Measurements from ENCODE around the gene OR52A5. TPM values are rescaled to one million over a fixed set of nuclear protein-coding genes. Genes with fewer than 3 reads are reported as not detected.

OR52A5 gene
- total RNA-seq, 2 experiments from 2014 or later, result not detected

- intact Hi-C loops (cut with micrococcal nuclease; ENCODE audit: unreplicated experiment), result no loop called here
- Histone ChIP-seq H3K4me1 (ENCODE audit: insufficient read depth, low read length, poor library complexity, severe bottlenecking) (no peaks in the 10 kb centered on the region), H3K27ac (ENCODE audit: low read depth, low read length, poor library complexity, severe bottlenecking) (no peak overlapping the region), H3K4me3 (ENCODE audit: low read depth, low read length, poor library complexity, severe bottlenecking) (no peak overlapping the region), H3K9me3 (ENCODE audit: low read length) (no peaks in the 10 kb centered on the region), H3K79me2 (ENCODE audit: insufficient read depth, low read depth, low read length) (no peaks in the 10 kb centered on the region), H4K20me1 (ENCODE audit: insufficient read depth, low read length) (no peaks in the 10 kb centered on the region), H3K4me2 (ENCODE audit: low read length) (no peak overlapping the region), H3K36me3 (ENCODE audit: insufficient read depth, low read length) (no peaks in the 10 kb centered on the region), H2AFZ (ENCODE audit: low read length) (no peak overlapping the region), H3K9me2 (ENCODE audit: insufficient read depth, low read length) (no peaks in the 10 kb centered on the region)
- ChIA-PET POLR2A (interaction anchor here (1.1 kb wide), 1 partner anchor 374 kb away, joined by 3 read pairs; no protein-coding TSS in a partner anchor), CTCF (ENCODE audit: unreplicated experiment) (no interaction called here)
- DNase-seq (ENCODE audit: low spot score), result no peak
- TF ChIP-seq EZH2phosphoT487 (IDR thresholded peaks at IDR 0.05; ENCODE audit: borderline replicate concordance, low read depth, low read length), result no peak
- no TSS peak for BruUV-seq (replicated peaks)
Observed at GRCh38 chr11:5117588-5117987, 20.6 kb downstream of the OR52A5 start.

GRCh38 chr11:5115339-5115738, 22.8 kb downstream of the OR52A5 start:
- no peak overlapping the region for H2AFZ ChIP-seq (ENCODE audit: low read length)
- H3K9me3 ChIP-seq (ENCODE audit: low read length), result no peaks in the 10 kb centered on the region
- H3K36me3 ChIP-seq (ENCODE audit: insufficient read depth, low read length), result no peaks in the 10 kb centered on the region
- no peak overlapping the region for H3K4me2 ChIP-seq (ENCODE audit: low read length)
- no TSS peak for BruUV-seq (replicated peaks)
- H3K79me2 ChIP-seq (ENCODE audit: insufficient read depth, low read depth, low read length), result no peaks in the 10 kb centered on the region
- ChIA-PET CTCF (ENCODE audit: unreplicated experiment) (no interaction called here), POLR2A (no interaction called here)
- intact Hi-C loops (cut with micrococcal nuclease; ENCODE audit: unreplicated experiment), result no loop called here
- H3K9me2 ChIP-seq (ENCODE audit: insufficient read depth, low read length), result no peaks in the 10 kb centered on the region
- H3K27ac ChIP-seq (ENCODE audit: low read depth, low read length, poor library complexity, severe bottlenecking), result no peak overlapping the region
- TF ChIP-seq CTCF (conservative IDR thresholded peaks at IDR 0.05; ENCODE audit: low read length) (no peak), EZH2phosphoT487 (IDR thresholded peaks at IDR 0.05; ENCODE audit: borderline replicate concordance, low read depth, low read length) (no peak)
- DNase-seq (ENCODE audit: low spot score), result no peak
- H3K4me3 ChIP-seq (ENCODE audit: low read depth, low read length, poor library complexity, severe bottlenecking), result no peak overlapping the region
- H4K20me1 ChIP-seq (ENCODE audit: insufficient read depth, low read length), result no peaks in the 10 kb centered on the region
- H3K4me1 ChIP-seq (ENCODE audit: insufficient read depth, low read length, poor library complexity, severe bottlenecking), result no peaks in the 10 kb centered on the region

- POLR2A ChIA-PET, result no interaction called here
- H4K20me1 ChIP-seq (ENCODE audit: insufficient read depth, low read length), result no peaks in the 10 kb centered on the region
- H3K4me3 ChIP-seq (ENCODE audit: low read depth, low read length, poor library complexity, severe bottlenecking), result no peak overlapping the region
- H2AFZ ChIP-seq (ENCODE audit: low read length), result no peak overlapping the region; the same call in 1 of the 2 replicates
- no peak overlapping the region for H3K27ac ChIP-seq (ENCODE audit: low read depth, low read length, poor library complexity, severe bottlenecking)
- no peaks in the 10 kb centered on the region for H3K79me2 ChIP-seq (ENCODE audit: insufficient read depth, low read depth, low read length)
- no peaks in the 10 kb centered on the region for H3K9me2 ChIP-seq (ENCODE audit: insufficient read depth, low read length)
- TF ChIP-seq EZH2phosphoT487 (IDR thresholded peaks at IDR 0.05; ENCODE audit: borderline replicate concordance, low read depth, low read length) (no peak), CTCF (conservative IDR thresholded peaks at IDR 0.05; ENCODE audit: low read length) (no peak)
- H3K4me1 ChIP-seq (ENCODE audit: insufficient read depth, low read length, poor library complexity, severe bottlenecking), result no peaks in the 10 kb centered on the region
- DNase-seq (ENCODE audit: low spot score), result no peak
- CTCF ChIA-PET (ENCODE audit: unreplicated experiment), result no interaction called here
- BruUV-seq (replicated peaks), result no TSS peak
- no peak overlapping the region for H3K4me2 ChIP-seq (ENCODE audit: low read length)
- H3K9me3 ChIP-seq (ENCODE audit: low read length), result no peaks in the 10 kb centered on the region
- intact Hi-C loops (cut with micrococcal nuclease; ENCODE audit: unreplicated experiment), result no loop called here
- H3K36me3 ChIP-seq (ENCODE audit: insufficient read depth, low read length), result no peaks in the 10 kb centered on the region
Observed at GRCh38 chr11:5107285-5107684, 30.9 kb downstream of the OR52A5 start.

All from OCI-LY7 (cell line).